ENCODE data around the gene TEX51.

Gene TEX51

GRCh38 chr2:126891681-126892500, 6.8 kb upstream of the TEX51 start:
- DNase-seq (ENCODE audit: low read depth in 1 of 2, low spot score in 1 of 2), result no peak

- no peak for DNase-seq (ENCODE audit: low read depth in 1 of 2, low spot score in 1 of 2)
These were observed 5.5 kb upstream of the TEX51 start for GRCh38 chr2:126893153-126893552.

GRCh38 chr2:126893606-126894005, 5.1 kb upstream of the TEX51 start:
- no peak for DNase-seq (ENCODE audit: low read depth in 1 of 2, low spot score in 1 of 2)

- no peak for DNase-seq (ENCODE audit: low read depth in 1 of 2, low spot score in 1 of 2)
These were observed 4.6 kb upstream of the TEX51 start for GRCh38 chr2:126894082-126894481.

GRCh38 chr2:126894585-126895182, 4.0 kb upstream of the TEX51 start:
- DNase-seq (ENCODE audit: low read depth in 1 of 2, low spot score in 1 of 2), result no peak

GRCh38 chr2:126895336-126895735, 3.4 kb upstream of the TEX51 start:
- DNase-seq (ENCODE audit: low read depth in 1 of 2, low spot score in 1 of 2), result no peak

GRCh38 chr2:126896471-126896870, 2.2 kb upstream of the TEX51 start:
- DNase-seq (ENCODE audit: low read depth in 1 of 2, low spot score in 1 of 2), result no peak

GRCh38 chr2:126899616-126900185, 1.0 kb downstream of the TEX51 start:
- no peak for DNase-seq (ENCODE audit: low read depth in 1 of 2, low spot score in 1 of 2)

GRCh38 chr2:126900646-126901319, 2.1 kb downstream of the TEX51 start:
- DNase-seq (ENCODE audit: low read depth in 1 of 2, low spot score in 1 of 2), result no peak

- no peak for DNase-seq (ENCODE audit: low read depth in 1 of 2, low spot score in 1 of 2)
These were observed 2.8 kb downstream of the TEX51 start for GRCh38 chr2:126901459-126901858.

- DNase-seq (ENCODE audit: low read depth in 1 of 2, low spot score in 1 of 2), result no peak
These were observed 3.6 kb downstream of the TEX51 start for GRCh38 chr2:126902152-126902835.

GRCh38 chr2:126902859-126903258, 4.2 kb downstream of the TEX51 start:
- no peak for DNase-seq (ENCODE audit: low read depth in 1 of 2, low spot score in 1 of 2)

- DNase-seq (ENCODE audit: low read depth in 1 of 2, low spot score in 1 of 2), result no peak
These were observed 7.3 kb downstream of the TEX51 start for GRCh38 chr2:126905991-126906390.

GRCh38 chr2:126906781-126907180, 8.1 kb downstream of the TEX51 start:
- no peak for DNase-seq (ENCODE audit: low read depth in 1 of 2, low spot score in 1 of 2)

GRCh38 chr2:126907671-126908070, 9.0 kb downstream of the TEX51 start:
- DNase-seq (ENCODE audit: low read depth in 1 of 2, low spot score in 1 of 2), result no peak

- DNase-seq (ENCODE audit: low read depth in 1 of 2, low spot score in 1 of 2), result no peak
These were observed 10.1 kb downstream of the TEX51 start for GRCh38 chr2:126908721-126909177.

- no peak for DNase-seq (ENCODE audit: low read depth in 1 of 2, low spot score in 1 of 2)
These were observed 10.7 kb downstream of the TEX51 start for GRCh38 chr2:126909366-126909765.

- no peak for DNase-seq (ENCODE audit: low read depth in 1 of 2, low spot score in 1 of 2)
These were observed 11.1 kb downstream of the TEX51 start for GRCh38 chr2:126909781-126910180.

GRCh38 chr2:126910637-126911036, 11.9 kb downstream of the TEX51 start:
- DNase-seq (ENCODE audit: low read depth in 1 of 2, low spot score in 1 of 2), result no peak

- no peak for DNase-seq (ENCODE audit: low read depth in 1 of 2, low spot score in 1 of 2)
These were observed 12.6 kb downstream of the TEX51 start for GRCh38 chr2:126911111-126911796.

GRCh38 chr2:126912201-126912600, 13.5 kb downstream of the TEX51 start:
- DNase-seq (ENCODE audit: low read depth in 1 of 2, low spot score in 1 of 2), result no peak
